T47D (cell line): Measurements from ENCODE around the gene ARHGAP44.
"Not testable (repeated sequence)": the region's sequence is repeated elsewhere in the genome, so short reads cannot be mapped to it uniquely, and the experiment has no call there.

ENCODE experiments used
- DNase-seq, 2 experiments: peaks; one replicate each; pipeline versions ENCODE4 v3.0.0 to v3.0.0-alpha.2; 2011 to 2012; ENCODE audit warnings: low read depth in 1 of 2, low spot score in 1 of 2
- JUND ChIP-seq: IDR thresholded peaks from 2 replicates; pipeline ENCODE4 v1.6.1; 2012; ENCODE audit warnings: low read depth
- in situ Hi-C: cut with HindIII; loops from 2 replicates; pipeline ENCODE4 v1.10.0; 2016; ENCODE audit warnings: low sequenced_read_pairs, low pct_unique_long_range_greater_than_20kb

ARHGAP44 gene

DNA sequence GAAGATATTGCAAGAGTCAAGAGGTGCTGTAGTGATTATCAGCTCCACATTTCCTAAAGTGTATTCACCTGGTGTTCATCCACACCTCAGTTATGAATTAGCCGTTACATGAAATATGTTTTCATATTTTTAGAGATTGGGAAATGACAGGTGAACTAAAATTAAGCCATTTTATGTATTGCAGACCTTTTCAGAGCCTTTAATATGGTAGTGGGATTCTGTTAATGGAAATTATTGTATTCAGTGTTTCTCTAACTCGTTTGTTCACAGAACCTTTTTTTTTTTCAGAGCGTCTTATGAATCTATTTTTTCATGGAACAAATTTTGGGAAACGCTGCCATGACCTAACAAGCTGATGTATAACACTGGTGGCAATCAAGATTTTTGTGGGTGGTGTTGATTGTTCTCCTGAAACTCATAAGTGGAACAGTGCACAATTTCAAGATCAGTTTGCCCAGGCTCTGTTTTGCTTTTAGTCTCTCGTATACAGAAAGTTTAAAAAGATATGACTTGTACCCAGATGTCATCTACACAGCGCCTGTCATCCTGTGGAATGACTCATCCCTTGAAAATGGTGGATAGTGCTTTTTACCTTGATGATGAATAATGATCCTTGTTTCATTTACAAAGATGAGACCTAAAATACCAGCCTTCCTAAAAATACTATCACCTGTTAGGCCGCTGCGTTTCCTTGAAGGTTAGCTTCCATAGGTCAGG is 88.8 kb downstream of the ARHGAP44 start:
- in situ Hi-C loops: no loop called here
- TF ChIP-seq JUND: no peak
- no peak for DNase-seq

DNA sequence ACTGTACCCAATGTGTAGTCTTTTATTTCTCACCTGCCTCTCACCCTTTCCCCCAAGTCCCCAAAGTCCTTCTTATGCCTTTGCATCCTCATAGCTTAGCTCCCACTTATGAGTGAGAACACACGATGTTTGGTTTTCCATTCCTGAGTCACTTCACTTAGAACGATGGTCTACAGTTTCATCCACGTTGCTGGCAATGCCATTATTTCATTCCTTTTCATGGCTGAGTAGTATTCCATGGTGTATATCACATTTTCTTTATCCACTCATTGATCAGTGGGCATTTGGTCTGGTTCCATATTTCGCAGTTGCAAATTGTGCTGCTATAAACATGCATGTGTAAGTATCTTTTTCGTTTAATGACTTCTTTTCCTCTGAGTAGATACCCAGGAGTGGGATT is 89.8 kb downstream of the ARHGAP44 start:
- in situ Hi-C loops, DNase-seq: not testable (repeated sequence)

DNA sequence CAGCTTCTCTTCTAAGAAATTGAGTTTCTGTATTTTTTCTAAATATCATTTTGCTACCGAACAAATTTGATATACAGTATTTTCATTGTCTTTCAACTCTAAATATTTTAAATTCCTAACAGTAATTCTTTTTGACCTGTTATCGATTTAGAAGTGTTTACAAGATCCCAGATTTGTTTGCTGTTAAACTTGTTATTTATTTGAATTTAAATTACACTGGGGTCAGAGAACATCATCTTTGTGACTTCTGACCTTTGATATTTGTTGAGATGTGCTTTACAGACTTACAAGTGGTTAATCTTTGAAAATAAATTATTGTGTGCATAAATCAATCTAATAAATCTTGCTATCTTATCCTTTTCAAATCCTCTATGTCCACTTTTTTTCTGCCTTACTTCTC is 94.2 kb downstream of the ARHGAP44 start:
- no peak for TF ChIP-seq JUND
- in situ Hi-C loops: no loop called here

DNA sequence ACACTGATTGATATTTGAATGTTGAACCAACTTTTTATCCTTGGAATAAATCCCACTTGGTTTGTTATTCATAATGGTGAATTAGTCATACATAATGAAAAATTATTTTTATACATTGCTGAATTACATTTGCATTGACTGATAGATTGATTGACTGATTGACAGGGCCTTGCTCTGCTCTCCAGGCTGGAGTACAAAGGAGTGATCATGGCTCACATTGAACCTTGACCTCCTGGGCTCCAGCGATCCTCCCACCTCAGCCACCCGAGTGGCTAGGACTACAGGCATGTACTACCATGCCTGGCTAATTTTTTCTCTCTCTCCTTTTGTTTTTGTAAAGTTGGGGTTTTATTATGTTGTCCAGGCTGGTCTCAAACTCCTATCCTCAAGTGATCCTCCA is 97.8 kb downstream of the ARHGAP44 start:
- DNase-seq: no peak
- no peak for TF ChIP-seq JUND
- in situ Hi-C loops: no loop called here

More for the DNA sequence above, 94.2 kb downstream of the ARHGAP44 start:
- DNase-seq: no peak

GRCh38 chr17:12896180-12896785 is 107.0 kb downstream of the ARHGAP44 start:
- no peak for TF ChIP-seq JUND
- no peak for DNase-seq
- in situ Hi-C loops: no loop called here

DNA sequence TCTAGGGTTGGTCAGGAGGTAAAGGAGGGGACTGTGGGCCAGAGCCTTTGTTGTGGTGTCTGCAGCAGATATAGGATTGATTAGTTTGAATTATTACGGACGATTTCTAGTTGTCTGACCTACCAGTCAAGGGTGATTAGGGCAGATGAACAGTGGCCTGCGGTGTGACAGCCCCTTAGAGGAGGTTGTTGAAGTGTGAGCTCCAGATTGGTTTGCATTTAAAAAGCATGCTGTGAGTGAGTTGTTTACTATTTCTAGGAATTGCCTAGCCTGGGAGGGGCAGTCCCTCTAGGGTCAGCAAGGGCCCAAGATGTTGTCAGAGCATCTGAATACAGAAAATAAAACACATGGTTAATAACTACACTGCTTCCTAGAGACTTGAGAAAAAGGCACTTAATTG is 108.8 kb downstream of the ARHGAP44 start:
- in situ Hi-C loops: no loop called here
- DNase-seq: no peak
- TF ChIP-seq JUND: no peak

GRCh38 chr17:12899604-12900003 is 110.3 kb downstream of the ARHGAP44 start:
- in situ Hi-C loops: no loop called here
- DNase-seq: no peak

GRCh38 chr17:12900474-12900873 is 111.2 kb downstream of the ARHGAP44 start:
- no peak for TF ChIP-seq JUND
- in situ Hi-C loops: no loop called here
- DNase-seq: peak; percentile 9 to 79

More at GRCh38 chr17:12899604-12900003, 110.3 kb downstream of the ARHGAP44 start:
- TF ChIP-seq JUND: no peak

DNA sequence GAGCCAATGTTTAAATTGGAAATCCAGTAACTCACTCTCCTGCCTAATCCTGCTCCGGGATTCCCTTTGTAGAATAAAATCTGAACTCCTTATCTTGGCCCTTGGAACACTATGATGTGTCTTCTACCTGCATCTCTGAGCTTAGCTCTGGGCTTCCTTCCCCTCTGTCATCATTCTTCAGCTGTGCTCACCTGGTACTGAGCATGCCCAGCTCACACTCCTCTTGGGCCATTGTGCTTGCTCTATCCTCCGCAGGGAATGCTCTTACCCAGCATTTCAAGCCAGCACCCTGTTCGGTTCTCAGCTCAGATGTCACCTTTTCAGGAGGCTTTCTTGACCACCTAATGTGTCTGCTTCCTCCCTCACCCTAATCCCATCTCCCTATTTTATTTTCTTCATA is 112.7 kb downstream of the ARHGAP44 start:
- in situ Hi-C loops: no loop called here
- DNase-seq: no peak
- no peak for TF ChIP-seq JUND

GRCh38 chr17:12907477-12907876 is 118.2 kb downstream of the ARHGAP44 start:
- in situ Hi-C loops: no loop called here
- no peak for TF ChIP-seq JUND
- DNase-seq: no peak

GRCh38 chr17:12909046-12909445 is 119.7 kb downstream of the ARHGAP44 start:
- no peak for DNase-seq
- TF ChIP-seq JUND: no peak
- in situ Hi-C loops: no loop called here

- TF ChIP-seq JUND: no peak
- in situ Hi-C loops: no loop called here
- DNase-seq: no peak
These were observed 120.2 kb downstream of the ARHGAP44 start for GRCh38 chr17:12909511-12909910.

GRCh38 chr17:12911239-12911638 is 121.9 kb downstream of the ARHGAP44 start:
- no peak for TF ChIP-seq JUND
- in situ Hi-C loops: no loop called here
- no peak for DNase-seq

- in situ Hi-C loops: no loop called here
- DNase-seq: no peak
- TF ChIP-seq JUND: no peak
These were observed 128.1 kb downstream of the ARHGAP44 start for GRCh38 chr17:12917399-12917798.
